ENCODE results near the gene RCBTB1.

- TF ChIP-seq POLR2AphosphoS5 (IDR thresholded peaks at IDR 0.05; ENCODE audit: low read depth, low read length) (no peak), REST (IDR thresholded peaks at IDR 0.05; ENCODE audit: insufficient read depth in 1 of 2, low read depth in 2 of 2, low read length in 2 of 2) (no peak), FOXP2 (optimal IDR thresholded peaks at IDR 0.05; ENCODE audit: borderline replicate concordance, extremely low read depth, extremely low read length, insufficient read depth) (no peak), SIN3A (IDR thresholded peaks at IDR 0.05; ENCODE audit: borderline replicate concordance, insufficient read depth, low read length) (no peak), TAF1 (IDR thresholded peaks at IDR 0.05; ENCODE audit: borderline replicate concordance, insufficient read depth, low read length) (no peak)
Observed at GRCh38 chr13:49553888-49554287, 31.5 kb downstream of the RCBTB1 start.
